ENCODE data around the gene FOXC1.

FOXC1 gene

DNA sequence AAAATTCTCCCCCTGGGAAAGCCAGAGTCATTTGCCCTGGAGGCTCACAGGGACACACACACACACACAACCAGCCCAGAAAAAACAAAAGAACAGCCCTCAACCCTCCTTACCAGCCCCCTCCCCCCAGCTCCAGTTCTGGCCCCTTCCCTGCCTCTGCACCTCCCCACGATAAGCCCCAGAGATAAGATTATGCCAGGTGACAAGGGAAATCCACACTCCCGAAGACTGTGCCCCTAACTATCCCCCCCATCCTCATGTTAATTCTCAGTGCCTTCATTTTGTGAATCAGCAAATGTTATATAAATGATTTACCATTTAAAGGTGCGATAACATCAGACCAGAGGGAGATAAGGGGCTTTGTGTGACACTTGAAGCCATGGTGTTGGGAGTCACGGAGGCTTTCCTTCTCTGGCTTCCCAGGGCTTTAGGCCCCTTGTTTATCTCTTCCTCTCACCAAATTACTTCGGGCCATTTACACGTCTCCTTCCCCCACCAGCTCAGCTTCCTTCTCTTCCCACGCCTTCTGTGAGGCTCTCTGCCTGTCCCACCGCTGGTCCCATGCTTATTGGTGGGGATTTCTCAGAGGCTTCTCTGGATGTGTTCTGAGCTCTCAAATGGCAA is 12.5 kb upstream of the FOXC1 start:
- Mint-ChIP-seq H3K36me3 (ENCODE audit: insufficient read depth) (peaks cover 2% of the 10 kb centered on the region), H3K4me1 (peaks cover 4% of the 10 kb centered on the region)

DNA sequence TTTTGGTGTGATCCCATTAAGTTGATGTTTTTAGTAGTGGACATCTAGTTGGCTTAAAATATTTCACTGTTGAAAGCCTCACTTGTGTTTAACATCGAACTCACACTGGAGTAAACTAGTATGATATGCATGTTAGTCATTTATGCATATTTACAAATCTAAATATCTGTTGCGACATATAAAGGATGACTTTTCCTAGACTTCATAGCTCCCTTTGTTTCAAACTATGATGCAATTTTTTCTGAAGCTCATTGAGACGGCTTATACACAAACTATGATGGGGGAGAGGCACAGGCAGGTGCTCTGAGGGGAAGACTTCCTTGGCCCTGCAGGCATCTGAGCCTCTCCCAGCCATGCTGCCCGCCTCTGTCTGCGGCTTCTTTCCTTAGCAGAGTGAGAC is 11.8 kb upstream of the FOXC1 start:
- Mint-ChIP-seq H3K27ac (ENCODE audit: low read depth) (no peak overlapping the region), H3K4me3 (no peak overlapping the region), H3K9me3 (no peaks in the 10 kb centered on the region), H3K27me3 (peaks cover 94% of the 10 kb centered on the region), H3K36me3 (ENCODE audit: insufficient read depth) (peaks cover 2% of the 10 kb centered on the region), H3K4me1 (peaks cover 4% of the 10 kb centered on the region)
- DNase-seq (ENCODE audit: low spot score in 2 of 2) (no peak), ATAC-seq (replicated peaks; ENCODE audit: extremely low read depth, poor library complexity, severe bottlenecking) (no peak)

More for the DNA sequence above, 12.5 kb upstream of the FOXC1 start:
- Mint-ChIP-seq H3K27ac (ENCODE audit: low read depth) (no peak overlapping the region), H3K4me3 (no peak overlapping the region), H3K9me3 (no peaks in the 10 kb centered on the region), H3K27me3 (peaks cover 94% of the 10 kb centered on the region)
- no peak for ATAC-seq (replicated peaks; ENCODE audit: extremely low read depth, poor library complexity, severe bottlenecking)
- DNase-seq (ENCODE audit: low spot score in 2 of 2): no peak

DNA sequence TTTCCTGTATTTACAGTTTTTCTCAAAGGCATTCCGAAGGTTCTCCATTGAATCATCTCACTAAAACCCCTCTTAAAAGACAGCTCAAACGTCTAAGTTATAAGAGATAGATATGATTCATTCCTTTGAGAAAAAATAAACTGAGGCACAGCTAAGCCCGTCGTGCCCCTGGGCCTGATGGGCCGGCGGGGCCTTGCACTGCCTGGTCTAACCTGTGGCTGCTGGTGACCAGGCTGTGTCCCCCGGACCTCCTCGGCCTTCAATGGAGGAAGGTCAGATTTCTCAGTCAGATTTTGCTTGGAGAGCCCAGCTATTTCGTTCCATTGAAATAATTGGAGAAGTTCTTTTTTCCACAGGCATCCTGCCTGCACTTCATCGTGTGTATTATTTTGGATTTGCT is 11.3 kb upstream of the FOXC1 start:
- H3K4me3 Mint-ChIP-seq: no peak overlapping the region
- H3K27me3 Mint-ChIP-seq: peaks cover 94% of the 10 kb centered on the region
- DNase-seq (ENCODE audit: low spot score in 2 of 2) (no peak), ATAC-seq (replicated peaks; ENCODE audit: extremely low read depth, poor library complexity, severe bottlenecking) (no peak)
- no peak overlapping the region for H3K27ac Mint-ChIP-seq (ENCODE audit: low read depth)
- H3K9me3 Mint-ChIP-seq: no peaks in the 10 kb centered on the region
- peaks cover 4% of the 10 kb centered on the region for H3K4me1 Mint-ChIP-seq
- peaks cover 2% of the 10 kb centered on the region for H3K36me3 Mint-ChIP-seq (ENCODE audit: insufficient read depth)

DNA sequence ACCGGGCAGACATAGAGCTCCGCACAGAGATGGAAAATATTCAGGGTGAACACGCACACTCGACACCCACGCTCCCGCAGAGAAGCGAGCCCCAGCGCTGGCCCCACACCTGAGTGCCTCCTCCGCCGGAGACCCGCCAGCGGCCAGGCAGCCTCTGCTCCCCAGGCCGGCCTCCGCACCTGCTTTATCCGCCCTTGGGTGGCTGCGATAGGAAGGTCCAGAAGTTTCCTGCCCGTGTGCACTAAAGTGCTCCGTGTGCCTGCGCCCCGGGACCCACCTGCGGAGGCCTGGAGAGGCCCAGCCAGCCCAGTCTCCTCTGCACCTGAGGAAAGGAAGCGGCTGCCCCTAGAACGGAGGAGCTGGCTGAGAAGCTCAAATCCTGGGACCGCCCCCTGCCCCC is 10.8 kb upstream of the FOXC1 start:
- ATAC-seq (replicated peaks; ENCODE audit: extremely low read depth, poor library complexity, severe bottlenecking): no peak
- Mint-ChIP-seq H3K4me3 (no peak overlapping the region), H3K27me3 (peaks cover 94% of the 10 kb centered on the region), H3K36me3 (ENCODE audit: insufficient read depth) (peaks cover 2% of the 10 kb centered on the region), H3K9me3 (no peaks in the 10 kb centered on the region), H3K27ac (ENCODE audit: low read depth) (no peak overlapping the region), H3K4me1 (peaks cover 4% of the 10 kb centered on the region)
- no peak for DNase-seq (ENCODE audit: low spot score in 2 of 2)

DNA sequence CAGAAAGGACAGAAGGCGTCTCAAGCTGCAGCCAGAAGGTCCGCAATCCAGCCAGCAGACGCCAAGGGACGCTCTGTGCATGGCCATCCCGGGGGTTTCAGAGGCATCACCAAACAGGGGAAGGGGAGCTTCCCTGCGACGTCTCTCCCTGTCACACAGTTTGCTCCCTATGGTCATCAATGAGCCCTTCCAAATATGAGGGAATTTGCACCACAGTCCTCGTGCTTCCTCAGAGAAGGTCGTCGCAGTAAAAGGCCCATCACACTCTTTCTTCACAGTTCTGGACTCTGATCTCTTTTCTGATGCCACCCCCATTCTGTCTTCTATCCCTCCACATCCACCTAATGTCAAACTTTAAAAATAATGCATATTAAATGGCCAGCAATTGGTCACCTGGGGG is 10.2 kb upstream of the FOXC1 start:
- Mint-ChIP-seq H3K27ac (ENCODE audit: low read depth) (no peak overlapping the region), H3K4me1 (peaks cover 4% of the 10 kb centered on the region), H3K9me3 (no peaks in the 10 kb centered on the region), H3K36me3 (ENCODE audit: insufficient read depth) (peaks cover 2% of the 10 kb centered on the region), H3K27me3 (peaks cover 93% of the 10 kb centered on the region), H3K4me3 (no peak overlapping the region)
- ATAC-seq (replicated peaks; ENCODE audit: extremely low read depth, poor library complexity, severe bottlenecking) (no peak), DNase-seq (ENCODE audit: low spot score in 2 of 2) (no peak)

DNA sequence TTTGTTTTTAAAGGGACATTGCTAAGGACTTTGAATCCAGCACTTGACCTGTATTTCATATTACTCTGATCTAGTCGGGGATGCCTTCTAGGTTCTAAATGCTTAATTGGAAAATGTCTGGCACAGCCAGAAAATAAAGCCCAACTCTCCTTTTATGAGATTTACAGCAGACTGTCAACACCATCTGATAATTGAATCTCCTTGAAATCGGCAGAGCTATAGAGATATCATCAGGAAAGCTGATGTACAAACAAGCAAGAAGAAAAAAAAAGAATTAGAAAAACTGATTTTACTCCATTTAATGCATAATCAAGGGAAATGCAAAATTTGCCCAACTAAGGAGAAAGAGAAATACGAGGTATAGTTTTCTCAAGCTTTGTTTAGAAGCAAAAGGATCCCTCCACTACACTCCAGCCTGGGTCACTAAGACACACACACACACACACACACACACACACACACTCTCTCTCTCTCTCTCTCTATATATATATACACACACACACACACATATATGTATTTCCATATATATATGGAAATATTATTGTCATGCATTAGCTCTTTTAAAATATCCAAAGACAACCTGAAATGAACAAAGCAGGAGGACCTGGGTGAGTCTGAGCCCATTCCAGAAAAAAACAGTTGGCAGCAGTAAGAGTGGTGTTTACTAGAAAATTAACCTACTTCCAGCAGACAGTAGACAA is 9.5 kb upstream of the FOXC1 start:
- Mint-ChIP-seq H3K4me1 (peaks cover 5% of the 10 kb centered on the region), H3K4me3 (no peak overlapping the region), H3K9me3 (no peaks in the 10 kb centered on the region), H3K27ac (ENCODE audit: low read depth) (no peak overlapping the region), H3K27me3 (peaks cover 87% of the 10 kb centered on the region), H3K36me3 (ENCODE audit: insufficient read depth) (peaks cover 2% of the 10 kb centered on the region)
- DNase-seq (ENCODE audit: low spot score in 2 of 2): no peak
- ATAC-seq (replicated peaks; ENCODE audit: extremely low read depth, poor library complexity, severe bottlenecking): no peak

DNA sequence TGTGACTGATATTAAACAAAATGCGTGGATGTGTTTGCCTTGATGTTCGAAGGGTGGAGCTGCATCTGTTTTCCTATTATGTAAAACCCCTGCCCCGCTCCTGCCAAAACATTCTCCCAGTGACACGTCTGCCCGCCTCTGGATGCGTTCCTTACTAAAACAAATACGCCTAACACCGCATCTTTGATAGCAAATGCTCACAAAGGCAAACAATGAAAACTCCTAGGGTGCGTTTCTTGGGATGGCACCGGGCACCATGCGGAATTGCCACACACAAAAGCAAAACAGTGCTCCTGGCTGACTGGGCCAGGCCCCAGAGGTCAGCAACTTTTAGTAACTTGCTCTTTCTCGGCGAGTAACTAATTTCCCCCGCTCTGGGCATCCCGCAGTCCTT is 9.0 kb upstream of the FOXC1 start:
- ATAC-seq (replicated peaks; ENCODE audit: extremely low read depth, poor library complexity, severe bottlenecking) (no peak), DNase-seq (ENCODE audit: low spot score in 2 of 2) (no peak)
- Mint-ChIP-seq H3K4me1 (peaks cover 10% of the 10 kb centered on the region), H3K9me3 (no peaks in the 10 kb centered on the region), H3K36me3 (ENCODE audit: insufficient read depth) (peaks cover 2% of the 10 kb centered on the region), H3K27ac (ENCODE audit: low read depth) (no peak overlapping the region), H3K4me3 (no peak overlapping the region), H3K27me3 (peaks cover 91% of the 10 kb centered on the region)

DNA sequence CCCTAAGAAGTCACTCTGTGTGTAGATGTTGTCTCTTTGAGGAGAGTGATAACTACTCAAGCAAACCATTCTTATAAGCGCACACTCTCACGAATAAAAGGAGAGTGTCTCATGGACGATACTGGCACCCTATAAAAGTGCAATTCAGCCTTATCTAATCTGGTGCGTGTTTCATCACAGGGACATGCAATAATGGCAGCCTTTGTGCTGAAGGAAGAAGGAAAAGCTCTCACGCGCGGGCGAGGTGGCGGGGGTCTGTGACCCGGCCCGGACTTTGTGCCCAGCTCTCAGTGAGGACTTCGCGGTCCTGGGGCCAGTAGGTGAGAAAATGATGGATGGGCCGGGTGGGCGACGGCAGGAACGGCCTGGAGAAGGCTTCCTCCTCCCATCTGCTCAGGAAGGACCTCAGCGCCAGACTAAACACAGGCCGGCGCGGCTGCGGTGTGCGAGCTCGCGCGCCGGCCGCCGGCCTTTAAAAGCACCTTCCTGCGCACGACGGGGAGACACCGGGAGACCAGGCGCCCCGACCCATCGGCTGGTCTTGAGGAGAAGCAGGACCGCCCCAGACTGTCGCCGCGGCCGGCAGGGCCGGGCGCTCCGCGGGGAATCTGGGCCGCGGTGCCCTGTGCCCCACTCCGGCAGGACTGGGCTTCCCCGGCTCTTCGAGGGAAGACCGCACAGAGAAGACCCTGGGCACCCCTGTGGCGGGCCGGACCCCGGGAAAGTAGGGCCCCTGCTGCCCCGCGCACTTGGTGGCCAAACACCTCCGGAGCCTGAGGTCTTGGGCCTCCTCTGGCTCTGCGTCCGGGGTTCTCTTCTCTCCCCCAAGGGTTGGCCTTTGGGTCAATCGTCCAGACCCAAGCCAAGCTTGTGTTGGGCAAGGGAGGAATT is 8.3 kb upstream of the FOXC1 start:
- no peak for DNase-seq (ENCODE audit: low spot score in 2 of 2)
- peaks cover 6% of the 10 kb centered on the region for H3K36me3 Mint-ChIP-seq (ENCODE audit: insufficient read depth)
- H3K4me1 Mint-ChIP-seq: peaks cover 10% of the 10 kb centered on the region
- H3K27ac Mint-ChIP-seq (ENCODE audit: low read depth): no peak overlapping the region
- H3K4me3 Mint-ChIP-seq: no peak overlapping the region
- peaks cover 91% of the 10 kb centered on the region for H3K27me3 Mint-ChIP-seq
- no peak for ATAC-seq (replicated peaks; ENCODE audit: extremely low read depth, poor library complexity, severe bottlenecking)
- no peaks in the 10 kb centered on the region for H3K9me3 Mint-ChIP-seq

DNA sequence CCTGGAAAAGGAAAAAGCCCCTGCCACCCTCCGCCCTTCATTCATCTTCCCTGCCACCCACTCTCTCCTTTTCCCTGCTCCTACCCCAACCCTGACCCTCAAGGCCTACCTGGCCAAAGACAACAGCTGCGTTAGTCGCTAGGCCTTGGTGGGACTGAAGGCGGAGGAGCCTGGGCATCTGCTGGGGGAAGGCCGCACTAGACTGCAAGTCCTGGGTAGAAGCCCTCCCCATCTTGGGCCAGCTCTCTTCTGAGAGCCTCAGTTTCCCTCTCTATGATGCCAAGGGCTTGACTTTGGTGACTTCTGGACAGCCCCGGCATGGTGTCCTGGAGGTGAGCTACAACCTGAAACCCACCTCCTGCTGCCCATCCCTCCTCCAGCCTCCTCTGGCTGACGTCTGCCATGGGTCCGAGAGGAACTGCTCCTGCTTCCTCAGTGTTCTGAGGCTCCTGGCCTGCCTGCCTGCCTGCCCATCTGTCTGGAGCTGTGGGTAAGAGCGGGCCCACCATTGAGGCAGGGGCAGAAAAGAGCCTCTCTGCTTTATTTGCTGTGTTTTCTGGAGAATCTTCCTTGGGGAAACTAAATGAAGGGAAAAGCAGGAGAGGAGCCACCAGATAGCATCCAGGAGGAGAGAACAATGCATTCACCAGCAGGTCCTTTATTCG is 7.5 kb upstream of the FOXC1 start:
- ATAC-seq (replicated peaks; ENCODE audit: extremely low read depth, poor library complexity, severe bottlenecking) (no peak), DNase-seq (ENCODE audit: low spot score in 2 of 2) (no peak)
- Mint-ChIP-seq H3K36me3 (ENCODE audit: insufficient read depth) (peaks cover 8% of the 10 kb centered on the region), H3K27me3 (peaks cover 91% of the 10 kb centered on the region), H3K27ac (ENCODE audit: low read depth) (no peak overlapping the region), H3K9me3 (no peaks in the 10 kb centered on the region), H3K4me1 (peaks cover 15% of the 10 kb centered on the region), H3K4me3 (no peak overlapping the region)

DNA sequence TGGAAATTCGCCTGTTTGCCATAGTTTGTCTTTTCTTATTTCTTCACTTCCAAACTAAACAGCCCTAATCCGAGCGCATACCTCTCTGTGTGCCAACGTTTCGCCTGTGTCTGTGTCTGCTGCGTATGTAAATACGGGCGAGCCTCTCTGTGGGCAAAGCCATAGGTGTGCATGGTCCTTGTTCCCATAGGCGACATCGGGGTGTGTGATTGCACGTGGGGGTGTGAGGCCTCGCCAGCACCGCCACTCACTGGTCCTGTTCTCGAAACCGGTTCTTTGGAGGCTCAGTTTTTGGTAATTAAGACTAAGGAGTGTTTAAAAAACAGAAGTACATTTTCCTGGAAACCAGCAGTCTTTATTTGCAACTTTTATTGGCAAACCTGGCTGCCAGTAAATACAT is 6.0 kb upstream of the FOXC1 start:
- no peak overlapping the region for H3K27ac Mint-ChIP-seq (ENCODE audit: low read depth)
- peaks cover 14% of the 10 kb centered on the region for H3K36me3 Mint-ChIP-seq (ENCODE audit: insufficient read depth)
- ATAC-seq (replicated peaks; ENCODE audit: extremely low read depth, poor library complexity, severe bottlenecking): no peak
- DNase-seq (ENCODE audit: low spot score in 2 of 2): no peak
- peaks cover 28% of the 10 kb centered on the region for H3K4me1 Mint-ChIP-seq
- H3K27me3 Mint-ChIP-seq: peaks cover 91% of the 10 kb centered on the region
- H3K4me3 Mint-ChIP-seq: peak overlapping the region; percentile 16
- H3K9me3 Mint-ChIP-seq: no peaks in the 10 kb centered on the region

DNA sequence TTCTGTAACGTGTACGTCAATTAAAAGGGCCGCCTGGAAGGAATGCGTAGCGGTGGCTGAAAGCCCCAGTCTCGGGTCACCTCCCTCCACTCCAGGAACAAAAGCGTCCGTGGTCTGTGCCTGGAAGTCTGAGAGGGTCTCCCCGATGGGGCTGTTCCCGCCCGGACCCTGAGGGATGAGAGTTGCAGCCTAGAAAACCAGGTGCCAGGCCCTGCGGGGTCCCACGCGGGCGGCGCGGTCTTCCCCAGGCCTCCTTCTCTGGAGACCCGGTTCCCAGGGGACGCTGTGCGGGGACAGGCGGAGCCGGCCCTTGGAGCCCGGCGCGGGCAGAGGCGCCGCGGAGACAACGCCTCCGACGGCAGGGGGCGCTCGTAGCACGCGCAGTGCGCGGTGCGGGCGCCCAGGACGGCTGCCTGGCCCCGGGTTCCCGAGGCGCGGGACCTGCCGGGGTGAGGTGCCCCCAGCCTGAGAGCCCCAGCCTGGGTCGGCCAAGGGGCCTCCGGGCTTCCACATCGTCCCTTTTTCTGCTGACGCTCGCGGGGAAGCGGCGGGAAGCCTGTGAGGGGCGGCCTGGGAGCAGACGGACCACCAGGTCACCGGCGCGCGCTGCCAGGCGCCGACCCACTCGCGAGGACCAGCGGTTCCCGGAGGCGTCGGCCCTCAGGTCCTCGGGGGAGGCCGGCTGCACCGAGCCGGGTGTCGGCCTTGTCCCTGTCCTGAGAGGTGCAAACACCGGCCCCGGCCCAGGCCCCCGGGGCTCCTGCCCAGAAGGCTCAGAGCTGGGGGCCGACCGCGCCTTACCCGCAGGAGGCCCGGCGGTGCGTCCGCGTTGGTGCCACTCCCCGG is 5.3 kb upstream of the FOXC1 start:
- H3K27ac Mint-ChIP-seq (ENCODE audit: low read depth): no peak overlapping the region
- peaks cover 89% of the 10 kb centered on the region for H3K27me3 Mint-ChIP-seq
- peaks cover 14% of the 10 kb centered on the region for H3K36me3 Mint-ChIP-seq (ENCODE audit: insufficient read depth)
- H3K9me3 Mint-ChIP-seq: no peaks in the 10 kb centered on the region
- peak; percentile 64 for ATAC-seq (replicated peaks; ENCODE audit: extremely low read depth, poor library complexity, severe bottlenecking)
- DNase-seq (ENCODE audit: low spot score in 2 of 2): peak; percentile 39 to 64
- H3K4me1 Mint-ChIP-seq: peaks cover 32% of the 10 kb centered on the region
- H3K4me3 Mint-ChIP-seq: peak overlapping the region; percentile 16

All from central memory CD8-positive, alpha-beta T cell (primary cell).